ENCODE measurements around the gene HYOU1.

HYOU1 gene

GRCh38 chr11:119031912-119032280 lies 25.1 kb downstream of the HYOU1 start:
- DNase-seq (ENCODE audit: low spot score), result no peak
- no peak for TF ChIP-seq CTCF (IDR thresholded peaks at IDR 0.05; ENCODE audit: extremely low read depth, insufficient read depth, missing control alignments)
- in situ Hi-C loops (cut with MboI; ENCODE audit: low pct_unique_long_range_greater_than_20kb, low sequenced_read_pairs, unreplicated experiment), result no loop called here

GRCh38 chr11:119030329-119031047 lies 26.5 kb downstream of the HYOU1 start, which contains the start of gene SLC37A4:
Gene SLC37A4, minus strand, starts transcription at chr11:119030877.
- in situ Hi-C loops (cut with MboI; ENCODE audit: low pct_unique_long_range_greater_than_20kb, low sequenced_read_pairs, unreplicated experiment), result no loop called here
- peak; percentile 98 for DNase-seq (ENCODE audit: low spot score)
- peak; percentile 87 for TF ChIP-seq CTCF (IDR thresholded peaks at IDR 0.05; ENCODE audit: extremely low read depth, insufficient read depth, missing control alignments)

- TF ChIP-seq CTCF (IDR thresholded peaks at IDR 0.05; ENCODE audit: extremely low read depth, insufficient read depth, missing control alignments), result no peak
- in situ Hi-C loops (cut with MboI; ENCODE audit: low pct_unique_long_range_greater_than_20kb, low sequenced_read_pairs, unreplicated experiment), result no loop called here
- no peak for DNase-seq (ENCODE audit: low spot score)
These were observed 27.0 kb downstream of the HYOU1 start for GRCh38 chr11:119030029-119030328.

- in situ Hi-C loops (cut with MboI; ENCODE audit: low pct_unique_long_range_greater_than_20kb, low sequenced_read_pairs, unreplicated experiment), result no loop called here
- TF ChIP-seq CTCF (IDR thresholded peaks at IDR 0.05; ENCODE audit: extremely low read depth, insufficient read depth, missing control alignments), result no peak
- peak; percentile 44 for DNase-seq (ENCODE audit: low spot score)
These were observed 27.5 kb downstream of the HYOU1 start for GRCh38 chr11:119029340-119030028.

DNA sequence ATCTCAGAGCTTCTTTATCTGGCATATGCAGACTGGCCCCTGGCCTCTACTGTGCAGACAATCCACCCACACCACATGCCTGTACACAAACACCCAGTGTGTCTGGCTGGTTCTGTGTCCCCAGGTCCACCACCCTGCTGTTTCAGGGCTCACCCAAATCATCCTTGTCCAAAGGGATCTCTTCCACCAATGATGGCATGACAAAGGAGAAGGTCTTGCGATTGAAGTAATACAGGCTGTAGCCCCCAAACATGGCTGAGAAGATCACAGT lies 28.0 kb downstream of the HYOU1 start:
- in situ Hi-C loops (cut with MboI; ENCODE audit: low pct_unique_long_range_greater_than_20kb, low sequenced_read_pairs, unreplicated experiment), result no loop called here
- no peak for DNase-seq (ENCODE audit: low spot score)
- no peak for TF ChIP-seq CTCF (IDR thresholded peaks at IDR 0.05; ENCODE audit: extremely low read depth, insufficient read depth, missing control alignments)

DNA sequence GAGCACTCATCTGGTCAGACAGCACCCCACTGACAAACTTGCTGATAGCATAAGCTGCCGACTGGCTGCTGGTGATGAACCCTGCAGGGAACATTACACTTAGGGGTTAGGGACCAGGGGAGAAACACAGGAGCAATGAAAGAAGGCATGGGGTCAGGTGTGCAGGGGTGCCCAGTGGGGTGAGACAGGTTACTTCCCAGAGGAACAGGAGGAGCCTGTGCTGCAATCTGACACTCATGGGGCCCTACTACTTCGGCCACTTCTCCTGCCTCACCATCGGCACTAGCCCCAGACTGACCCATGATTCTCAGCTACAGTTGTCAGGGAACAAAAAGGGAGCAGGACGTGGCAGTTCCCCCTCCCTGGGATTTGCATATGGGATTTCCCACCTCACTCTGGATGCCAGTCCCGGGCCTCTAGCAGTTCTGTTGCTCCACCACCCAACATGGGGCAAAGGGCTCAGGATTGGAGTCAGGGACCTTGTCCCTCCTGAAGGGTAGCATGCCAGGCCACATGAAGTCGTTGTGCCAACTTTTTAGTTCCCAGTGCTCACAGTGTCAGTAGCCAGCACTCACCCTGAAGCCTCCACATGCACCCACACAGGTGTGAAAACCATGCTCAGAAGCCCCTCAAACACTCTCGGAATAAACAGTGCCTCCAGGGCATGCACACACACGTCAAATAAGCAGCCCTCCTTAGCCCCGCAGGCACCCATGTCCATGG lies 28.5 kb downstream of the HYOU1 start:
- in situ Hi-C loops (cut with MboI; ENCODE audit: low pct_unique_long_range_greater_than_20kb, low sequenced_read_pairs, unreplicated experiment), result no loop called here
- no peak for TF ChIP-seq CTCF (IDR thresholded peaks at IDR 0.05; ENCODE audit: extremely low read depth, insufficient read depth, missing control alignments)
- DNase-seq (ENCODE audit: low spot score), result no peak
